ENCODE measurements around the gene TMCC1. TPM values are rescaled to one million over a fixed set of nuclear protein-coding genes. Genes with fewer than 3 reads are reported as not detected.

Gene TMCC1
- polyA plus RNA-seq, 1 of the 3 experiments (the other 2 are of a cell fraction), result 7.2 TPM

- H3K27ac ChIP-seq (ENCODE audit: low read depth in 2 of 2, low read length in 1 of 2), result no peak overlapping the region
- WGBS (ENCODE audit: low lambda C conversion rate), result 68% methylated on average over 9 of the region's 9 CpGs
- no peak overlapping the region for H3K9ac ChIP-seq
- H3K4me3 ChIP-seq (ENCODE audit: low read depth in 2 of 2, low read length in 1 of 2), result no peak overlapping the region; a peak in 1 of 4 replicates
- DNase-seq, result no peak
- no peak overlapping the region for H3K4me2 ChIP-seq
- H3K9me2 ChIP-seq, result no peaks in the 10 kb centered on the region
- ChIA-PET POLR2A (no interaction called here), CTCF (interaction anchor here (0.7 to 3.5 kb wide), 16 partner anchors 10 to 318 kb away, joined by 3 to 15 read pairs (median 5); no protein-coding TSS in a partner anchor)
- no peaks in the 10 kb centered on the region for H3K9me3 ChIP-seq
- H3K4me1 ChIP-seq (ENCODE audit: control insufficient read depth in 1 of 2, insufficient read depth in 2 of 2, low read depth in 1 of 2, low read length in 1 of 2), result no peaks in the 10 kb centered on the region; a peak in 1 of 4 replicates
- no peaks in the 10 kb centered on the region for H4K20me1 ChIP-seq (ENCODE audit: insufficient read depth)
- H3K27me3 ChIP-seq (ENCODE audit: insufficient read depth), result no peaks in the 10 kb centered on the region
- H2AFZ ChIP-seq (ENCODE audit: low read depth), result no peak overlapping the region
- no peaks in the 10 kb centered on the region for H3K36me3 ChIP-seq (replicated peaks in 1 of 2; ENCODE audit: control insufficient read depth in 1 of 2, insufficient read depth in 2 of 2, low read length in 1 of 2)
- H3K79me2 ChIP-seq (ENCODE audit: insufficient read depth), result no peaks in the 10 kb centered on the region
- TF ChIP-seq ELF1 (IDR thresholded peaks at IDR 0.05) (no peak), JUND (IDR thresholded peaks at IDR 0.05) (no peak), GATA2 (CRISPR knock-in tag; IDR thresholded peaks at IDR 0.05) (no peak), ZBTB33 (IDR thresholded peaks at IDR 0.05; ENCODE audit: borderline replicate concordance, low read depth) (no peak), RAD21 (IDR thresholded peaks at IDR 0.05; ENCODE audit: low read length) (no peak), PBX3 (IDR thresholded peaks at IDR 0.05) (no peak), TEAD4 (IDR thresholded peaks at IDR 0.05; ENCODE audit: borderline replicate concordance, insufficient read depth) (no peak), RXRA (IDR thresholded peaks at IDR 0.05; ENCODE audit: borderline replicate concordance, low read depth) (no peak), CHD2 (IDR thresholded peaks at IDR 0.05; ENCODE audit: low read length, partially characterized antibody) (no peak), NFIC (IDR thresholded peaks at IDR 0.05; ENCODE audit: borderline replicate concordance) (no peak), USF2 (IDR thresholded peaks at IDR 0.05; ENCODE audit: borderline replicate concordance, low read depth, low read length) (no peak), EP300 (IDR thresholded peaks at IDR 0.05; ENCODE audit: borderline replicate concordance in 1 of 2, low read depth in 1 of 2, low read length in 1 of 2) (no peak), MEF2A (IDR thresholded peaks at IDR 0.05; ENCODE audit: borderline replicate concordance, low read depth) (no peak), NRF1 (IDR thresholded peaks at IDR 0.05; ENCODE audit: low read depth, low read length) (no peak), RCOR1 (IDR thresholded peaks at IDR 0.05; ENCODE audit: low read length) (no peak), SMC3 (IDR thresholded peaks at IDR 0.05; ENCODE audit: low read depth, low read length) (no peak), FOSL2 (IDR thresholded peaks at IDR 0.05; ENCODE audit: borderline replicate concordance, low read depth) (no peak), SIN3A (IDR thresholded peaks at IDR 0.05; ENCODE audit: borderline replicate concordance, low read depth, low read length) (no peak), RFX5 (IDR thresholded peaks at IDR 0.05; ENCODE audit: low read length) (no peak), USF1 (IDR thresholded peaks at IDR 0.05; ENCODE audit: borderline replicate concordance, low read depth) (no peak)
- no peaks in the 10 kb centered on the region for H3F3A ChIP-seq (replicated peaks; ENCODE audit: insufficient read depth)
These were observed 265.4 kb downstream of the TMCC1 start for GRCh38 chr3:129628169-129628522.
